H1 (cell line): ENCODE measurements around the gene FOXG1. TPM values are rescaled to one million over a fixed set of nuclear protein-coding genes. Genes with fewer than 3 reads are reported as not detected.

Experiments
- CTCF ChIA-PET: fragments of 300-600 bp; sonication (Branson Sonifier 250); formaldehyde crosslinking; loops from one replicate; lab custom pipeline; 2021; ENCODE audit not compliant: partially characterized antibody; lab: Charles Lee
- POLR2A ChIA-PET: fragments of 300-600 bp; sonication (Branson Sonifier 250); formaldehyde crosslinking; loops from one replicate; lab custom pipeline; 2021; ENCODE audit warnings: inconsistent platforms; ENCODE audit not compliant: partially characterized antibody; lab: Charles Lee
- DNase-seq, 2 experiments: peaks; one replicate each; pipeline versions ENCODE4 v3.0.0 to v3.0.0-alpha.2; 2010 to 2022; ENCODE audit warnings: low spot score in 2 of 2, low read depth in 1 of 2, mixed read lengths in 1 of 2
- FAIRE-seq: peaks from 2 replicates; lab custom pipeline; 2011; peaks lifted over from hg19 to GRCh38; lab: Jason Lieb, UNC
- H2AFZ ChIP-seq: 2 replicates; pipeline ENCODE4 v1.8.1; 2012; ENCODE audit warnings: low read length, inconsistent platforms
- H2AK5ac ChIP-seq: 2 replicates; pipeline ENCODE4 v1.6.1; 2013; ENCODE audit warnings: low read depth, low read length
- H2BK120ac ChIP-seq: replicated peaks from 2 replicates; pipeline ENCODE3; 2013; ENCODE audit warnings: low read depth, low read length, inconsistent platforms
- H2BK12ac ChIP-seq: 2 replicates; pipeline ENCODE4 v1.6.1; 2013; ENCODE audit warnings: low read depth, low read length
- H2BK15ac ChIP-seq: 2 replicates; pipeline ENCODE4 v1.6.1; 2013; ENCODE audit warnings: low read length
- H2BK20ac ChIP-seq: 2 replicates; pipeline ENCODE4 v1.6.1; 2013; ENCODE audit warnings: low read length
- H2BK5ac ChIP-seq: 2 replicates; pipeline ENCODE4 v1.6.1; 2013; ENCODE audit warnings: low read depth, low read length
- H3K14ac ChIP-seq: 2 replicates; pipeline ENCODE4 v1.6.1; 2013; ENCODE audit warnings: inconsistent platforms; ENCODE audit not compliant: insufficient read length
- H3K18ac ChIP-seq: 2 replicates; pipeline ENCODE4 v1.6.1; 2013; ENCODE audit warnings: low read length; ENCODE audit errors: extremely low read depth
- H3K23ac ChIP-seq: 2 replicates; pipeline ENCODE4 v1.6.1; 2013; ENCODE audit warnings: inconsistent platforms; ENCODE audit not compliant: insufficient read length
- H3K23me2 ChIP-seq: 2 replicates; pipeline ENCODE4 v1.6.1; 2013; ENCODE audit warnings: low read depth, low read length
- H3K27ac ChIP-seq: 2 replicates; pipeline ENCODE4 v1.6.1; 2011; ENCODE audit warnings: low read depth, low read length, inconsistent platforms
- H3K27me3 ChIP-seq, 4 experiments: replicated peaks in 1 of 4; 1 replicate in 1 of 4; 2 replicates in 3 of 4; pipeline versions ENCODE4 v1.6.1 to v1.8.1; 2011 to 2013; ENCODE audit warnings: low read length in 3 of 4, mild to moderate bottlenecking in 3 of 4, inconsistent platforms in 2 of 4, mixed read lengths in 2 of 4, moderate library complexity in 1 of 4; ENCODE audit not compliant: control insufficient read depth in 3 of 4, insufficient read depth in 3 of 4; ENCODE audit errors: extremely low read depth in 1 of 4
- H3K36me3 ChIP-seq, 4 experiments: 2 replicates each; pipeline versions ENCODE4 v1.6.1 to v1.8.1; 2011 to 2013; ENCODE audit warnings: mild to moderate bottlenecking in 4 of 4, low read length in 3 of 4, moderate library complexity in 2 of 4, control low read depth in 1 of 4, inconsistent platforms in 1 of 4; ENCODE audit not compliant: insufficient read depth in 4 of 4, control insufficient read depth in 2 of 4
- H3K4ac ChIP-seq: replicated peaks from 2 replicates; pipeline ENCODE3; 2013; ENCODE audit warnings: low read length, low read depth, mixed read lengths, inconsistent platforms; ENCODE audit not compliant: insufficient read length
- H3K4me1 ChIP-seq, 4 experiments: replicated peaks in 1 of 4; 1 replicate in 1 of 4; 2 replicates in 3 of 4; pipeline versions ENCODE4 v1.6.1 to v1.8.1; 2011 to 2013; ENCODE audit warnings: low read length in 3 of 4, inconsistent platforms in 2 of 4, mixed read lengths in 1 of 4; ENCODE audit not compliant: insufficient read depth in 4 of 4, control insufficient read depth in 3 of 4
- H3K4me2 ChIP-seq, 2 experiments: 2 replicates each; pipeline versions ENCODE4 v1.6.1 to v1.8.1; 2011 to 2013; ENCODE audit warnings: low read depth in 2 of 2, low read length in 2 of 2, control low read depth in 1 of 2, inconsistent platforms in 1 of 2, mild to moderate bottlenecking in 1 of 2; ENCODE audit not compliant: insufficient read depth in 1 of 2
- H3K4me3 ChIP-seq, 4 experiments: fragments of 200-600, 300-600 bp in 1 of 4; sonication (generic), shearing (Covaris generic), sonication (Bioruptor Twin) in 1 of 4; 2 replicates each; pipeline versions ENCODE4 v1.5.1 to v1.8.1; 2011 to 2016; ENCODE audit warnings: low read length in 4 of 4, low read depth in 3 of 4, control low read depth in 2 of 4, inconsistent platforms in 2 of 4, mild to moderate bottlenecking in 2 of 4, mixed read lengths in 1 of 4, moderate library complexity in 1 of 4; ENCODE audit not compliant: insufficient read depth in 2 of 4; ENCODE audit errors: extremely low read depth in 1 of 4
- H3K56ac ChIP-seq: replicated peaks from 2 replicates; pipeline ENCODE3; 2013; ENCODE audit warnings: low read depth, mild to moderate bottlenecking, mixed read lengths, low read length, inconsistent platforms; ENCODE audit not compliant: insufficient read length
- H3K79me1 ChIP-seq: 2 replicates; pipeline ENCODE4 v1.6.1; 2013; ENCODE audit warnings: low read depth, low read length, control low read depth
- H3K79me2 ChIP-seq, 2 experiments: 2 replicates each; pipeline versions ENCODE4 v1.6.1 to v1.8.1; 2012 to 2013; ENCODE audit warnings: low read length in 2 of 2, mild to moderate bottlenecking in 2 of 2, inconsistent platforms in 1 of 2; ENCODE audit not compliant: insufficient read depth in 2 of 2, control insufficient read depth in 1 of 2
- H3K9ac ChIP-seq, 4 experiments: replicated peaks in 1 of 4; 1 replicate in 1 of 4; 2 replicates in 3 of 4; pipeline versions ENCODE4 v1.6.1 to v1.8.1; 2011 to 2013; ENCODE audit warnings: low read depth in 3 of 4, low read length in 3 of 4, control low read depth in 2 of 4, mild to moderate bottlenecking in 2 of 4, moderate library complexity in 2 of 4, inconsistent platforms in 1 of 4; ENCODE audit errors: extremely low read depth in 1 of 4
- H3K9me3 ChIP-seq, 2 experiments: 2 replicates each; pipeline versions ENCODE4 v1.6.1 to v1.8.1; 2012 to 2013; ENCODE audit warnings: mild to moderate bottlenecking in 2 of 2, moderate library complexity in 2 of 2, control low read depth in 1 of 2, inconsistent platforms in 1 of 2, low read depth in 1 of 2, low read length in 1 of 2, mixed read lengths in 1 of 2; ENCODE audit not compliant: insufficient read depth in 2 of 2
- H4K20me1 ChIP-seq, 2 experiments: replicated peaks in 1 of 2; 2 replicates each; pipeline versions ENCODE3 to v1.8.1; 2011 to 2013; ENCODE audit warnings: inconsistent platforms in 2 of 2, low read length in 2 of 2, mild to moderate bottlenecking in 1 of 2; ENCODE audit not compliant: insufficient read depth in 2 of 2, control insufficient read depth in 1 of 2
- H4K5ac ChIP-seq: 2 replicates; pipeline ENCODE4 v1.6.1; 2013; ENCODE audit warnings: low read length, low read depth, mixed read lengths, inconsistent platforms; ENCODE audit not compliant: insufficient read length
- H4K8ac ChIP-seq: 2 replicates; pipeline ENCODE4 v1.8.0; 2013; ENCODE audit warnings: mild to moderate bottlenecking, moderate library complexity, low read length, inconsistent platforms; ENCODE audit not compliant: insufficient read depth; ENCODE audit errors: extremely low read depth
- H4K91ac ChIP-seq: replicated peaks from 2 replicates; pipeline ENCODE3; 2013; ENCODE audit warnings: low read length, mixed read lengths, inconsistent platforms; ENCODE audit not compliant: insufficient read length
- EZH2 ChIP-seq: fragments of 200-600 bp; sonication (generic); IDR thresholded peaks from 2 replicates; pipeline ENCODE4 v1.7.1; 2012; ENCODE audit warnings: low read depth, mild to moderate bottlenecking, moderate library complexity, low read length, inconsistent platforms; ENCODE audit not compliant: severe bottlenecking
- KDM5A ChIP-seq: fragments of 200-600 bp; IDR thresholded peaks from 2 replicates; pipeline ENCODE4 v1.7.1; 2012; ENCODE audit warnings: mild to moderate bottlenecking, low read length, inconsistent platforms, mixed read lengths
- RNF2 ChIP-seq: fragments of 200-900, 300-1000 bp; sonication (generic); IDR thresholded peaks from 2 replicates; pipeline ENCODE4 v1.7.1; 2016; ENCODE audit warnings: borderline replicate concordance, low read depth, mild to moderate bottlenecking, antibody characterized with exemption, low read length; ENCODE audit not compliant: poor library complexity, severe bottlenecking; ENCODE audit errors: missing control alignments
- SUZ12 ChIP-seq: fragments of 200-600 bp; sonication (generic); IDR thresholded peaks from 2 replicates; pipeline ENCODE4 v1.6.1; 2012; ENCODE audit warnings: mild to moderate bottlenecking, inconsistent platforms, low read length, moderate library complexity, mixed read lengths
- TAF1 ChIP-seq: IDR thresholded peaks from 2 replicates; pipeline ENCODE4 v1.6.1; 2011; ENCODE audit warnings: mild to moderate bottlenecking, low read depth, low read length
- TCF12 ChIP-seq: IDR thresholded peaks from 2 replicates; pipeline ENCODE4 v1.6.1; 2011; ENCODE audit warnings: low read depth, mild to moderate bottlenecking, low read length
- WGBS, 2 experiments: shearing (Covaris generic) in 1 of 2; methylation state at CpG; one replicate each; pipeline versions ENCODE4 v1.1.6 to v1.1.7; 2013 to 2015; ENCODE audit warnings: low lambda C conversion rate in 2 of 2, mixed read lengths in 2 of 2, inconsistent platforms in 1 of 2, low coverage in 1 of 2, missing lambda C conversion rate in 1 of 2; ENCODE audit not compliant: insufficient replicate concordance in 2 of 2, insufficient coverage in 1 of 2, insufficient read length in 1 of 2; ENCODE audit errors: extremely low coverage in 1 of 2, missing lambda C conversion rate in 1 of 2; 5-methylcytosine and 5-hydroxymethylcytosine counted together
- polyA plus RNA-seq, 7 experiments: library from polyadenylated mRNA; depleted of rRNA in 3 of 7; stranded (reverse) in 5 of 7; unstranded in 2 of 7; fragments of >200 nt in 5 of 7; fragments of 200-250 nt in 2 of 7; gene quantifications; 1 replicate in 5 of 7; 2 replicates in 1 of 7; 4 replicates in 1 of 7; pipeline versions ENCODE4 v1.2.1 to v1.2.3, GENCODE V29; 2011 to 2013; ENCODE audit warnings: missing spikeins in 2 of 7, mixed read lengths in 2 of 7
- total RNA-seq: library from RNA; stranded (reverse); fragmentation: NEBNext Ultra II Directional; extraction: Animal tissue kit (Norgen Biotek cat#: 25700); gene quantifications from 2 replicates; pipeline ENCODE4 v1.2.1, GENCODE V29; 2021

FOXG1 gene
- total and polyA plus RNA-seq, 2 of the 8 experiments (the other 6 are each of a cell fraction or from before 2014, with no cell fraction given) = 0.03 to 0.24 TPM

DNA sequence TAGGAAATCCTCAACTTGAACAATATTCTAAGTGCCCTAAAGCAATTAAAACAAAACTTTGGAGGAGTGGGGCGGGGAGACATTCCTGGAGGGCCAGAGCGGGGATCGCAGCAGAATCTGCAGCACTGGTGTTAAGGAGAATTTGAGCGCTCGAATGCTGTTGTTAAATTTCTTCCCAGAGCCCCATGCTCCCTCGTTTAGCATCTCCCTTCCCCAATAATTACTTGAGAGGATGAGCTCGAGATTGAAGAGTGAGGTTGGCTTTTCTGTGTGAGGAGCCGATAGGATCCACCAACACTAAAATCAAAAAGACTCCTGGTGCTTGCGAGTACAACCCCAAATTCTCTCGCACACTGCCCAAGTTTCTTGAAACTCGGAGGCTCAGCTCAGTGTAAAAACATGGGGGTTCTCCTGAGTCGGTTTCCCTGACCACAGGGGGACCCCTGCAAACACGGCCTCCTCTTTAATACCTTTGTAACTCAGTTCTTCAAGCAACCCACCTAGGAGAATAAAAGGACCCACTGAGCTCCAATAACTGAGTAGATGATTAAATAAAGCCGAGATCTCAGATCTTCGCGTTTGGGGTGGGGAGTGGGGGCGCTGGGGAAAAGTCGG is 10.2 kb upstream of the FOXG1 start:
- H2BK15ac ChIP-seq = no peak overlapping the region
- CTCF ChIA-PET = interaction anchor here (0.8 to 7.3 kb wide), 14 partner anchors 9 to 1458 kb away, joined by 3 to 63 read pairs (median 4); partner anchors contain the start of gene FOXG1
- peaks cover 0 to 8% (median 4%) of the 10 kb centered on the region in 4 experiments; a peak in 5 of 7 replicates for H3K4me1 ChIP-seq
- H4K5ac ChIP-seq = no peak overlapping the region
- DNase-seq = no peak
- H3K79me1 ChIP-seq = no peaks in the 10 kb centered on the region
- H3K27ac ChIP-seq = no peak overlapping the region
- no peaks in the 10 kb centered on the region for H3K79me2 ChIP-seq
- POLR2A ChIA-PET = interaction anchor here (1.0 to 3.3 kb wide), 2 partner anchors 9 to 18 kb away, joined by 3 to 11 read pairs; no protein-coding TSS in a partner anchor
- no peak overlapping the region for H3K23ac ChIP-seq
- H3K36me3 ChIP-seq = peaks cover 0 to 3% (median 0%) of the 10 kb centered on the region in 4 experiments; a peak in 1 of 8 replicates
- H3K23me2 ChIP-seq = no peaks in the 10 kb centered on the region
- H3K9me3 ChIP-seq = no peaks in the 10 kb centered on the region
- TF ChIP-seq TCF12 (0 out of 2 replicates have a peak, but pooled peaks have one; percentile 6), KDM5A (no peak), TAF1 (no peak), SUZ12 (peak; percentile 90; the same call in 1 of the 2 replicates), RNF2 (peak; percentile 78), EZH2 (peak; percentile 90)
- peaks cover 4 to 20% of the 10 kb centered on the region in 2 experiments for H4K20me1 ChIP-seq
- H2BK5ac ChIP-seq = no peak overlapping the region
- 3% methylated on average over 18 of the region's 18 CpGs; no CpG with 5 or more reads in 1 of the 2 experiments for WGBS, 2 experiments
- no peak overlapping the region for H2BK12ac ChIP-seq
- H3K4me3 ChIP-seq = peak overlapping the region in 1 of 4 experiments; percentile 53; a peak in 3 of 8 replicates
- H2AK5ac ChIP-seq = no peak overlapping the region
- H2BK20ac ChIP-seq = no peak overlapping the region
- no peak overlapping the region for H2AFZ ChIP-seq
- no peak overlapping the region for H3K9ac ChIP-seq
- no peak overlapping the region for H4K91ac ChIP-seq
- H3K4ac ChIP-seq = no peak overlapping the region
- FAIRE-seq = no peak
- H3K27me3 ChIP-seq = peaks cover 62 to 71% (median 66%) of the 10 kb centered on the region in 4 experiments
- no peak overlapping the region for H3K18ac ChIP-seq
- no peak overlapping the region for H3K56ac ChIP-seq
- no peak overlapping the region for H3K14ac ChIP-seq
- no peak overlapping the region for H4K8ac ChIP-seq
- no peak overlapping the region for H2BK120ac ChIP-seq
- peak overlapping the region; percentile 38 to 74 for H3K4me2 ChIP-seq
